Measurements from ENCODE around the gene MITD1. TPM values are rescaled to one million over a fixed set of nuclear protein-coding genes. Genes with fewer than 3 reads are reported as not detected.

The MITD1 gene
- total and polyA plus RNA-seq, 2 of the 13 experiments (the other 11 are each of a cell fraction or from before 2014, with no cell fraction given) = 17.8 to 43.7 TPM

GRCh38 chr2:99141110-99142108, 39.4 kb downstream of the MITD1 start, which contains the start of gene C2orf15 (continued):
- peak; percentile 63 for TF ChIP-seq DBP (CRISPR knock-in tag; IDR thresholded peaks at IDR 0.05; ENCODE audit: not compliant biosample characterization)
- no peak for TF ChIP-seq FOSL1 (CRISPR knock-in tag; IDR thresholded peaks at IDR 0.05; ENCODE audit: borderline replicate concordance)
- TF ChIP-seq ZNF687 (CRISPR knock-in tag; IDR thresholded peaks at IDR 0.05) = peak; percentile 96
- TF ChIP-seq ZNF331 (CRISPR knock-in tag; IDR thresholded peaks at IDR 0.05) = peak; percentile 33; the same call in 1 of the 2 replicates
- peak; percentile 91 for TF ChIP-seq RBFOX2 (IDR thresholded peaks at IDR 0.05; ENCODE audit: low read depth, low read length)
- peak; percentile 96 for TF ChIP-seq ZNF225 (CRISPR knock-in tag; IDR thresholded peaks at IDR 0.05)
- no peak for TF ChIP-seq ZNF720 (CRISPR knock-in tag; IDR thresholded peaks at IDR 0.05)
- TF ChIP-seq CBX5 (CRISPR knock-in tag; IDR thresholded peaks at IDR 0.05; ENCODE audit: borderline replicate concordance) = peak; percentile 45; the same call in 1 of the 2 replicates
- TF ChIP-seq, protein P1, sequence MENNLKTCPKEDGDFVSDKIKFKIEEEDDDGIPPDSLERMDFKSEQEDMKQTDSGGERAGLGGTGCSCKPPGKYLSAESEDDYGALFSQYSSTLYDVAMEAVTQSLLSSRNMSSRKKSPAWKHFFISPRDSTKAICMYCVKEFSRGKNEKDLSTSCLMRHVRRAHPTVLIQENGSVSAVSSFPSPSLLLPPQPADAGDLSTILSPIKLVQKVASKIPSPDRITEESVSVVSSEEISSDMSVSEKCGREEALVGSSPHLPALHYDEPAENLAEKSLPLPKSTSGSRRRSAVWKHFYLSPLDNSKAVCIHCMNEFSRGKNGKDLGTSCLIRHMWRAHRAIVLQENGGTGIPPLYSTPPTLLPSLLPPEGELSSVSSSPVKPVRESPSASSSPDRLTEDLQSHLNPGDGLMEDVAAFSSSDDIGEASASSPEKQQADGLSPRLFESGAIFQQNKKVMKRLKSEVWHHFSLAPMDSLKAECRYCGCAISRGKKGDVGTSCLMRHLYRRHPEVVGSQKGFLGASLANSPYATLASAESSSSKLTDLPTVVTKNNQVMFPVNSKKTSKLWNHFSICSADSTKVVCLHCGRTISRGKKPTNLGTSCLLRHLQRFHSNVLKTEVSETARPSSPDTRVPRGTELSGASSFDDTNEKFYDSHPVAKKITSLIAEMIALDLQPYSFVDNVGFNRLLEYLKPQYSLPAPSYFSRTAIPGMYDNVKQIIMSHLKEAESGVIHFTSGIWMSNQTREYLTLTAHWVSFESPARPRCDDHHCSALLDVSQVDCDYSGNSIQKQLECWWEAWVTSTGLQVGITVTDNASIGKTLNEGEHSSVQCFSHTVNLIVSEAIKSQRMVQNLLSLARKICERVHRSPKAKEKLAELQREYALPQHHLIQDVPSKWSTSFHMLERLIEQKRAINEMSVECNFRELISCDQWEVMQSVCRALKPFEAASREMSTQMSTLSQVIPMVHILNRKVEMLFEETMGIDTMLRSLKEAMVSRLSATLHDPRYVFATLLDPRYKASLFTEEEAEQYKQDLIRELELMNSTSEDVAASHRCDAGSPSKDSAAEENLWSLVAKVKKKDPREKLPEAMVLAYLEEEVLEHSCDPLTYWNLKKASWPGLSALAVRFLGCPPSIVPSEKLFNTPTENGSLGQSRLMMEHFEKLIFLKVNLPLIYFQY (CRISPR knock-in tag; IDR thresholded peaks at IDR 0.05; ENCODE audit: borderline replicate concordance) = no peak; the same call in none of the 2 replicates
- TF ChIP-seq, protein P2, sequence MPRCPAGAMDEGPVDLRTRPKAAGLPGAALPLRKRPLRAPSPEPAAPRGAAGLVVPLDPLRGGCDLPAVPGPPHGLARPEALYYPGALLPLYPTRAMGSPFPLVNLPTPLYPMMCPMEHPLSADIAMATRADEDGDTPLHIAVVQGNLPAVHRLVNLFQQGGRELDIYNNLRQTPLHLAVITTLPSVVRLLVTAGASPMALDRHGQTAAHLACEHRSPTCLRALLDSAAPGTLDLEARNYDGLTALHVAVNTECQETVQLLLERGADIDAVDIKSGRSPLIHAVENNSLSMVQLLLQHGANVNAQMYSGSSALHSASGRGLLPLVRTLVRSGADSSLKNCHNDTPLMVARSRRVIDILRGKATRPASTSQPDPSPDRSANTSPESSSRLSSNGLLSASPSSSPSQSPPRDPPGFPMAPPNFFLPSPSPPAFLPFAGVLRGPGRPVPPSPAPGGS (CRISPR knock-in tag; IDR thresholded peaks at IDR 0.05) = peak; percentile 75
- peak; percentile 86 for TF ChIP-seq SAP130 (CRISPR knock-in tag; IDR thresholded peaks at IDR 0.05; ENCODE audit: low read depth)
- TF ChIP-seq CEBPB (IDR thresholded peaks at IDR 0.05; ENCODE audit: borderline replicate concordance, low read depth, low read length) = peak; percentile 63; the same call in 1 of the 2 replicates
- TF ChIP-seq ZNF460 (CRISPR knock-in tag; IDR thresholded peaks at IDR 0.05; ENCODE audit: borderline replicate concordance) = no peak
- peak; percentile 72; the same call in 1 of the 2 replicates for TF ChIP-seq ZNF138 (CRISPR knock-in tag; IDR thresholded peaks at IDR 0.05; ENCODE audit: low read depth)
- no peak for TF ChIP-seq GLMP (CRISPR knock-in tag; IDR thresholded peaks at IDR 0.05; ENCODE audit: borderline replicate concordance)
- TF ChIP-seq ZNF441 (CRISPR knock-in tag; IDR thresholded peaks at IDR 0.05; ENCODE audit: borderline replicate concordance) = peak; percentile 100

All from HepG2 (cell line).